ENCODE results near the gene PARD3.
A peak's percentile ranks its signal among the peaks of the same experiment; 100 is the strongest.

PARD3 gene

GRCh38 chr10:34320265-34320664, 494.8 kb downstream of the PARD3 start:
- no peak for DNase-seq (ENCODE audit: low spot score)
- no peak for FAIRE-seq

GRCh38 chr10:34319197-34319846, 495.8 kb downstream of the PARD3 start:
- DNase-seq (ENCODE audit: low spot score): no peak
- FAIRE-seq: no peak

- DNase-seq (ENCODE audit: low spot score) (no peak), FAIRE-seq (no peak)
Observed at GRCh38 chr10:34316154-34316553, 498.9 kb downstream of the PARD3 start.

GRCh38 chr10:34314457-34314856, 500.6 kb downstream of the PARD3 start:
- no peak for FAIRE-seq

GRCh38 chr10:34313888-34314287, 501.2 kb downstream of the PARD3 start:
- DNase-seq (ENCODE audit: low spot score) (no peak), FAIRE-seq (no peak)

More at GRCh38 chr10:34314457-34314856, 500.6 kb downstream of the PARD3 start:
- DNase-seq (ENCODE audit: low spot score): no peak

GRCh38 chr10:34313353-34313752, 501.7 kb downstream of the PARD3 start:
- FAIRE-seq (peak; percentile 38), DNase-seq (ENCODE audit: low spot score) (no peak)

GRCh38 chr10:34311679-34312078, 503.4 kb downstream of the PARD3 start:
- FAIRE-seq (no peak), DNase-seq (ENCODE audit: low spot score) (no peak)

- FAIRE-seq: no peak
- DNase-seq (ENCODE audit: low spot score): no peak
Observed at GRCh38 chr10:34310234-34310633, 504.9 kb downstream of the PARD3 start.

- DNase-seq (ENCODE audit: low spot score) (no peak), FAIRE-seq (no peak)
Observed at GRCh38 chr10:34305189-34305588, 509.9 kb downstream of the PARD3 start.

GRCh38 chr10:34303022-34303421, 512.1 kb downstream of the PARD3 start:
- DNase-seq (ENCODE audit: low spot score): no peak
- FAIRE-seq: no peak

GRCh38 chr10:34299105-34299611, 515.9 kb downstream of the PARD3 start:
- DNase-seq (ENCODE audit: low spot score): no peak
- no peak for FAIRE-seq

GRCh38 chr10:34298346-34298818, 516.7 kb downstream of the PARD3 start:
- no peak for DNase-seq (ENCODE audit: low spot score)

GRCh38 chr10:34297541-34298345, 517.4 kb downstream of the PARD3 start:
- DNase-seq (ENCODE audit: low spot score): no peak
- FAIRE-seq: no peak

More at GRCh38 chr10:34298346-34298818, 516.7 kb downstream of the PARD3 start:
- no peak for FAIRE-seq

GRCh38 chr10:34295142-34295548, 520.0 kb downstream of the PARD3 start:
- DNase-seq (ENCODE audit: low spot score): peak; percentile 52
- FAIRE-seq: peak; percentile 76

GRCh38 chr10:34294137-34294536, 521.0 kb downstream of the PARD3 start:
- DNase-seq (ENCODE audit: low spot score) (no peak), FAIRE-seq (no peak)

GRCh38 chr10:34292675-34293074, 522.4 kb downstream of the PARD3 start:
- DNase-seq (ENCODE audit: low spot score) (no peak), FAIRE-seq (no peak)

GRCh38 chr10:34292194-34292565, 522.9 kb downstream of the PARD3 start:
- DNase-seq (ENCODE audit: low spot score) (no peak), FAIRE-seq (no peak)

- FAIRE-seq: no peak
Observed at GRCh38 chr10:34291466-34292193, 523.5 kb downstream of the PARD3 start.

GRCh38 chr10:34290412-34291081, 524.5 kb downstream of the PARD3 start:
- DNase-seq (ENCODE audit: low spot score): no peak
- FAIRE-seq: no peak

More at GRCh38 chr10:34291466-34292193, 523.5 kb downstream of the PARD3 start:
- DNase-seq (ENCODE audit: low spot score): no peak

- DNase-seq (ENCODE audit: low spot score): no peak
- no peak for FAIRE-seq
Observed at GRCh38 chr10:34288634-34289033, 526.5 kb downstream of the PARD3 start.

- FAIRE-seq (no peak), DNase-seq (ENCODE audit: low spot score) (peak; percentile 32)
Observed at GRCh38 chr10:34286136-34286739, 528.9 kb downstream of the PARD3 start.

All from RCC 7860 (cell line).